Activated naive CD4-positive, alpha-beta T cell treated with Interleukin-2 at 50 U/mL for 16 hours (primary cell): ENCODE data around the gene TSSK2.

ENCODE experiments used
- DNase-seq: peaks from one replicate; pipeline ENCODE4 v3.0.0-alpha.2; 2020

Gene TSSK2

DNA sequence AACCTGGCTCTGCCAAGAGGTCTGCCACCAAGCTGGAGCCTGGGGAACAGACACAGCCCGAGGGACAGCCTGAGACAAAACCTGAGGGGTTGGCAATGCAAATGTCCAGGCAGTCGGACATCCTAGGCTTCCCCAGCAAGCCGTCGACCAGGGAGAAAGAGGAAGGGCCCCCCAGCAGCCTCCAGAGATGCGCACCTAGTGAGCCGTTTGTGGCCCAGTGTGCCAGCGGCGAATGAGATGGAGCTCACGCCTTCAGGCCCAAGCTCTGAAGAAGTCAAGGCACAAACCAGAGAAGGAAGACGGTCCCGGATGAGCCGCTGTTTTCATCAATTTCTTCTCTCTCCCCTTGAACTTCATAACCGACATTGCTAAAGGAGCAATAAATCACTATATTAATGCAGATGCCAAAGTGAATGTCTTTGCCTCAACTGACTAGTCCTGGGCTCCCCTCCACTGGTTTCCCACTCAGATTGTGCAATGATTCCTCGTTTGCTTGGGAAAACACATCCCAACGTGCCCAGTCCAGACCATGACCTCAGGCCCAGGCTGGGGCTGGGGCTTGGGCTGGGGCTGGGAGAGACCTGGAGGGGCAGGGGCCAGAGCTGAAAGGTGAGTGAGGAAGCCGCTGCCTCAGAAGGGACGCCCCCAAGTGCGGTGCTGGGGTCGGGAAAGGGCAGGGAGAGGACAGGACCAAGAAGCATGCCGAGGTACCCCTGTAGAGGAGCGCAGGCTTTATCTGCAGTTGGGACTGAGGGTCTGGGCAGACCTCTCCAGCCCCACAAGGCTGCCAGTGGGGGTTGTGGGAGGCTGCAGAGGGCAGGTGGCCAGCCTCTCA, 5.4 kb upstream of the TSSK2 start:
- no peak for DNase-seq

DNA sequence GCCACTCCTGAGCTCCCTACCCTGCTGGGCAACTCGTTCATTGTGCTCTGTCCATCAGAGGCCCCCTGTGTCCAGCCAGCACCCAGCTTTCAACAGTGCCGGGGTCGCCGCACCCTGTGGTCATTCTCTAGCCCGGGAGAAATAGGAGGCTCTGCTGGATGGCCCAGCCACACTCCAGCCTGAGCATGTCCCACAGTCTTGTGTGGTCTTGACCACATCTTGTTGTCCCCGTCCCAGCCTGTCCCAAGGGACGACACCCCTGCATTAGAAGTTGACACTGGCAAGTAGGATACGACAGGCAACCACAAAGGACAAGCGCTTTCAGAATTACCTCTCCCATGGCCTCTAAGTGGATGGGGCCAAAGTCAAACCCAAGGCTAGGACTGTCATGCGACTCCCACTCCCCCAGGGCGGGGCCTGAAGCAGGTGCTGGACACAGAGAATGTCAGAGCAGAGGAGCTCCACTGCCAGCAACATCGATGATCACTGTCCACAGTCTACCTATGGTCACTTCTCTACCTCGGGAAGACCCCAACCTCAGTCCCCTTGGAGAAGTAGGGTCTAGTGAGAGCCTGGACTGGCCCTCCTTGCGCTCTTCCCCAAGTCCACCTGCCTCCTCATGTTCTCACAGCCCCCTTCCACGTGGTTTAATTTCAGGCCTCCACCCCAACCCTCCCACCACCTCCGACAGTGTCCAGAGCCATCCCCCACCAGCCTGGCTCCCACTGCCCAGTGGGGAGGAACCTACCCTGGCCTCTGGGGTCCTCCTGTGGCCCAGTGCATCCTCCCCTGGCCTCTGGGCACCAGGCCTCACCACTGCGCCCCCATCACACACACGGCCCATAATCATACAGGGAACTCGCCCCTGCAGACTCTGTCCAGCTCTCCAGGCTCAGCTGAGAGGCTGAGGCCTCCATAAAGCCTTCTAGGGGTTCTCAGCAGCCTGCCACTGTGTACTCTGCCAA, 4.5 kb upstream of the TSSK2 start:
- no peak for DNase-seq

- DNase-seq, result no peak
These were observed 3.6 kb upstream of the TSSK2 start for GRCh38 chr22:19127329-19128008.

DNA sequence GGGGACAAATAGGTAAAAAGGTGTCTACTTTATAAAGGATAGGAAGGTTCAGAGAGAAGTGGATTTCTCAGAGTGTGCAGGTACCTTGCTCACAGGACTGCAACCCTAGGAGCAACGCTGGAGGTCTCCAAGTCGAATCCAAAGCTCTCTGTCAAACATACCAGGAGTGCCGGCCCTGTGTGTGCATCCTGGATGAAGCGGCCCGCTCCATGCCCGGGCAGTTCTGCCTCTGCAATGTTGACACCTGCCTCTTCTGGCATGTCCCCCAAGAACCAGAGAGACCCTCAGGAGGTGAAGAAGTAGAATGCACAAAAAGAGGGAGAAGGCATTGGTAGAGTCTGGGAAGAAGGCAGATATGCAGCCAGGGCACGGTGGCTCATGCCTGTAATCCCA, 3.1 kb upstream of the TSSK2 start:
- DNase-seq, result no peak

DNA sequence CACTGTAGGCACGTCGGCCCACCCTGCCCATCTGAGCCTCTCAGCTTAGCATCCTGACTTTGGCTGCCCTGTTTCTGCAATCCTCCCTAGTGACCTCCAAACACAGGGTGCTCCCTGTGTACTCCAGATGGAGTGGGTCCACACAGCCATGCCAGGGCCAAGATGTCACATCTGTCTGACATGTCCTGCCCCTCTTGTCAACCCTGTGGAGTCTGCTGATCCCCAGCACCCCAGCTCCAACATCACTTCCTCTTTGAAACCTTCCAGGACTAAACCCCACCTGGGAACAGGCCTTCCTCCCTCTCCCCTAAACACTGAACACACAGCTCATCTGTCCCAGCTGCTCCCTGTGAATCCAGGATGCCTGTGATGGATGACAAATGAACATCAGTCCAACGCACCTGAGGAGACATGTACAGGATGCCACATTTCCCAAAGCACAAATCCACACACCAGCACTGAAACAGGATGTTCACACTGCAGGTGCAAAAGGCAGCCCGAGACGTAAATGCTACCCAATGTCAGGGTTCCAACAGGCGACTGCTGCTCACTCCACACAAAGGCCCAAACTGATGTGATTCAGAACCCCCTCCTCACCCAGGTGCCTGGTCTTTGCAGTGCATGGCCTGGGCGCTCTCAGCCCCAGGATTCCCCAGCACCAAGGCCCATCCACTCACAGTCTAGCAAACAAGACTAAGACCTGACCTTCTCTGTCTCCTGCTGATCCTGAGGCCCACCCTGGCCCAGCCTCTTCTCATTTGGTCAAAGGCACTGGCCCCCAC, 2.0 kb upstream of the TSSK2 start:
- DNase-seq, result no peak

- no peak for DNase-seq
These were observed 1.2 kb upstream of the TSSK2 start for GRCh38 chr22:19129871-19130270.

GRCh38 chr22:19131685-19132015, 542 bp downstream of the TSSK2 start:
- no peak for DNase-seq

DNA sequence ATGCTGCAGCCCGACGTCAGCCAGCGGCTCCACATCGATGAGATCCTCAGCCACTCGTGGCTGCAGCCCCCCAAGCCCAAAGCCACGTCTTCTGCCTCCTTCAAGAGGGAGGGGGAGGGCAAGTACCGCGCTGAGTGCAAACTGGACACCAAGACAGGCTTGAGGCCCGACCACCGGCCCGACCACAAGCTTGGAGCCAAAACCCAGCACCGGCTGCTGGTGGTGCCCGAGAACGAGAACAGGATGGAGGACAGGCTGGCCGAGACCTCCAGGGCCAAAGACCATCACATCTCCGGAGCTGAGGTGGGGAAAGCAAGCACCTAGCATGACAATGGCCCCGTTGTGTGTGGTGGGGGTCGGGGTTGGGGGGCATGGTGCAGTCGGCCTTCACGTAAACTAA, 1.0 kb downstream of the TSSK2 start:
- no peak for DNase-seq

DNA sequence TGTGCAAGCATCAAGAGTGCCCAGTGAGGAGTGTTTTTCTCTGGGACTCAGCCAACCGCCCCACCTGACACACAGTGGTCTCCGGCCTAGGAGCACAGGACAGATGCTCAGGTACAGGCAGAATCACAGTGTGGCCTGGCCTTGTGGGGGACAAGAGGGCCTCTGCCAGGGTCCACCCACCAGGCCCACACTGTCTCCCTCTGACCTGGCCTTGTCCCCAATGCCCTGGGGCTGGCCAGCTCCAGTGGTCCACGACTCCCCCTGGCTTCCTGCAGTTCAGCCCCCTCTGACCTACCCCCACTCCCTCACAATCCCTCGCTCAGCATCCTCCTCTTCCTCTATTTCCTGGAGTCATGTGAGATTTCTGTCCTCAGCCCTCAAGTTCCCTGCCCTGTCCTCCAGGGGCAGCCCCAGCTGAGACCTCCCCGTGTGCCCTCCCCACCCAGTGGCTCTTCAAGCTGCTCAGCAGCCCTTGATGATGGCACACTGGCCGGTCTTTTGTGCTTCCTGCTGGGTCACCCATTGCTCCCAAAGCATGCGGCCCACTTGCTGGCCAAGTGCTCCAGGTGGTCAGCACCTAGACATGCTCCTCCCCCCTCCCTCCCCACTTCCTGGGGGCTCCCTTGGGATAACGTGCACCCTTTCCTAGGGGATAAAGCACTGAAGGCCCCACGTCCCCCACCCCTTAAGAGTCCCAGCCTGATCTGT, 1.7 kb downstream of the TSSK2 start:
- no peak for DNase-seq

DNA sequence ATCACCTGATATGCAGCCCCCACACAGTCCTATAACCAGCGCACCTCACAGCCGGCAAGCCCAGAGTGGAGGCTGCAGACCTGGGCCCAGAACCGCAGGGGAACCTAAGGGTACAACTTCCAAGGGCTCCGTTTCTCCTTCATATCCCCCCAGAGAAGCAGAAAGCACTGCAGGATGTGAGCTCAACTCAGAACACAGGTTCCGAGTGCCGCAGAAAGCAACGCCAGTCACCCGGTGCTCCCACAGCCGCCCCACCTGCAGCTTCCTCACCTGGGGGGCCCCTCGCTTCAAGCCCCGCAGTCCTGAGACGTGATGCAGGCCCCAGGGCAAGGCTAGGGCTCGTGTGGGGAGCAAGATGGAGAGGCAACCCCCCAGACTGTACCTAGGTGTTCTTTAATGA, 2.5 kb downstream of the TSSK2 start:
- no peak for DNase-seq

- no peak for DNase-seq
These were observed 3.2 kb downstream of the TSSK2 start for GRCh38 chr22:19134176-19134831.

GRCh38 chr22:19134874-19135273, 3.8 kb downstream of the TSSK2 start:
- no peak for DNase-seq

DNA sequence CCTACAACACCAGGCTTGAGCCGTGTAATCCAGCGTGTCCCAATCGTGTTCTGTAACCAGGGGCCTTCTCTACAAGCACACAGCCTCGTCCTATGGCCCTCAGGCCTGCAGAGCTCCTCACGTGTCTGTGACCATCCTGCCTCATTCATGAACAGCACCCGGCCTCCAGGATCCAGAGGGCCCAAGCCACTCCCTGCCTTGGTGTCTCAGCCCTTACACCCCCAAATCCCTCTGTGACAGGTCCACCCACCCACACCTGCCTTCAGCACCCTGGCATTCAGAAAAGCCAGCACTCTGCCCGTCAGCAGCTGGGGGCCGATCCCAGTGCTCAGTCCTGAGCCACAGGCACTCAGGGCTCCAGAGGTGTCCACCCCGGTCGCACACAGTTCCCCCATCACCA, 5.8 kb downstream of the TSSK2 start:
- DNase-seq, result no peak

DNA sequence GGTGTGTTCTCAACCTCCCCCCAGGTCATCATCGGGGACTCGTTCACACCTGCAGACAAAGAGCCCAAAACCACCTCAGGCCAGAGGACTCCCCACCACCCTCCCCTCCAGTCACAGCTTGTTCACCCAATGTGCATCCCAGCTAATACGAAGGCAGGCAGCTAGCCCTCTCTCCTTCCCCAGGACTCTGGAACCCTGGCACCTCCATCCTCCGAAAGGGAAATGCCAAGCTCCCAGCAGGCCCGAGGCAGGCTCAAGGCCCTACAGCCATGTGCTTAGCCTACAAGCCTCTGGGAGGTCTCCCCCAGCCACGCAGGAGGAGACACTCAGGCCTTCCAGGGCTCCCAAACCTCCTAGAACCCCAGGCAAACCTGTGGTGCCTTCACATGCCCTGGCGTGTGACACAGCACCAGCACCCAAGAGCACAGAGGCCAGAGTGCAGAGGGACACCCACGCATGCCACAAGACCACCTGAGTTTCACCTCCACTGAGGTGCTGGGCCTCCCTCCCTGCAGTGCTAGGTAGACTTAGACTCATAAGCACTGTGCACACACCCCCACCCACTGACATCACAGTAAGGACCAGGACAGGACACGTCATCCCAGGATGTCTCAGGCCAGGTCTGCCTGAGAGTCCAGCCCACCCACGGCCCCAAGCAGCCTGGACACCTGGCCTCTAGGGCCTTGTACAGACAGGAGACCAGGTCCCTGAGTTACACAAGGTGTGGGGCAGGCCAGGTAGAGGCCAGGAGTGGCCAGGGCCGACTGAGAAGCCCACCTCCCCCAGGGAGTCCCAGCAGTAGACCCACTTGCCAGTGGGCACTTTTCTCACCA, 6.5 kb downstream of the TSSK2 start:
- DNase-seq, result no peak

DNA sequence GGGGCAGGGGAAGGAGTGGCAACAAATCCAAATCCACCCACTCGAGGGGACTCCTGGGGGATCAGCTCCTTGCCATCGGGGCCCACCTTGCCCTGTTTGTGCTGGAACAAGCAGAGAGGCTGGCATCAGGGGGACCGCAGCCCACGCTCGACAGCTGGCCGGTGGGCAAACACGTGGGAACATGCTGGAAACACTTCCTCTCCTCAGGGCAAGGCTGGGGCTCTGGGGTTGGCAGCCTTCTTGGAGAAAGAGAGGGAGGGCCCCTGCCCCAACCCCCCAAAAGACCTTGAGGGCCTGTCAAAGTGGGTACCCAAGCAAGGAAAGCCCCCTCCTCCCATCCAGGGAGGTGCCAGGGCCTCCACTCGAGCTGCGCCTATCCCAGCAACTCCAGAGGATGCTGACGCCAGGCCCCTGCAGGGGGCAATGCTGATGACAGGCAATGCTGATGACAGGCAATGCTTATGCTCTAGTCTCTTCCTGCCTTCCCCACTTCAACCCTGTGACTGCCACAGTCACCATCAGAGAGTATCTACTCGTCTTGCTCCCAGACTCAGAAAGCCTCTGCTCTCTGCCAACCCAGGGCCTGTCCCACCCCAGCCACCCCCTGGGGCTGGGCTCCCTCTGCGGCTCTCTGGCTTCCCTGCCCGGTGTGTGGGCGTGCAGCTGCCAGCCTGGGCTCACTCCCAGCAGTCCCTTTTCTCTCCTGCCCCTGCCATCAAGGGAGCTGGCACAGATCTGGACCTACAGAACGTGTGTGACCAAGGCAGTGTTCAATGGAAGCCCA, 7.3 kb downstream of the TSSK2 start:
- DNase-seq, result no peak

DNA sequence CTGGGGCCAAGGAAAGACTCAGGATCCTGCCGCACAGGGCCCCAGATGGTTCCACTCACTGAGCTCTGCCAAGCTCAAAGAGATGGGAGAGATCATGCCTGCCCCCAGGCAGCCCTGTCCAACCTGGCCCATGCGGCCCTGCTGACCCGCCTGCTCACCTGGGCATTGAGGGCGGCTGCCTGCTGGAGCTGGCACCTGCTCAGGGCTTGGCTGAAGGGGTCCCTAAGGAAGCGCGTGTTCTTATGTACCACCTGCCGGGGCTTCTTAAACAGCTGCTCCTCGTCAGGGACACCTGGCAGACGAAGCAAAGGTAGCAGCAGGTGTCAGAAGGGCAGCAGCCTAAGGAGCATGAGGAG, 7.9 kb downstream of the TSSK2 start:
- DNase-seq, result no peak

DNA sequence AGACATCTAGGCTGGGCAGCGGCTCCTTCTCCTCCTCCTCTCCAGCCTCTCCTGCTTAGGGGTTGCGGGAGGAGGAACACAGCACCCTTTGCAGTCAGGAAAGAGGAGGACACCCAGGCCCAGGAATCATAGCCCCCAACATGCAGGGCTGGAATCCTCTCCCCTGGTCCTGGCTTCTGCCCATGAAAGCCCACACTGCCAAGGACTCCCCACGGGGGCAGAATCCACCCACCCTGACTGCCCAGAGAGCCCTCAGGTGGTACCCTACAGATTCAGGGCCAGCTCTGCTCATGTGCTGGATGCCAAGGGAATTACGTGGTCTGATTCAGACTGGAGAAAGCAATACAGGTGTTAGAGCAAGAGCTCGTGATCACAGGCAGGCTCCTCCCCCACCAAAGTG, 8.9 kb downstream of the TSSK2 start:
- DNase-seq, result no peak

GRCh38 chr22:19142394-19142793, 11.3 kb downstream of the TSSK2 start:
- no peak for DNase-seq

DNA sequence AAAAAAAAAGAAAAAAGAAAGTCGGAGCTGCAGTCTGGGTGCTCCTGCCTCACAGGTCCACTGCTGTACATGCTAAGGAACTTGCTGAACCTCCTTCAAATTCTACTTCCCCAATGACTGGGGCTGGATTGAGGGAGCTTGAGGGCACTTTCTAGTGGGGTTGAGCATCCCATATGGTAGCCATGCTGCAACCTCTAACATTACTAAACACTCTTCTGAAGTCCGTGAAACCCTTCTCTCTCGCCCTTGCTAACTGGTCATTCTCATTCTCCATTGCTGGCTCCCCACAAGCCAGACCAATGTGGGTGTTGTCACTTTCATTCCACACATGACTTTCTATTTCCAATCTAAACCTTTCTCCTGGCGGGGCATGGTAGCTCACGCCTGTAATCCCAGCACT, 12.1 kb downstream of the TSSK2 start:
- no peak for DNase-seq

- peak; percentile 42 for DNase-seq
These were observed 12.9 kb downstream of the TSSK2 start for GRCh38 chr22:19143967-19144400.
